HEK293 (cell line): ENCODE results near the gene SREBF2.
A peak's percentile ranks its signal among the peaks of the same experiment; 100 is the strongest.

Experiments
- BCL11A ChIP-seq: fragments of 450-650 bp; formaldehyde crosslinking; IDR thresholded peaks from 2 replicates; pipeline ENCODE4 v1.5.1; 2016; ENCODE audit warnings: low read depth, missing biosample characterization, missing genetic modification characterization
- HOXC10 ChIP-seq: sonication (generic); formaldehyde crosslinking; IDR thresholded peaks from 2 replicates; pipeline ENCODE4 v1.8.1; 2023; ENCODE audit warnings: mild to moderate bottlenecking, missing genetic modification reagents
- MYNN ChIP-seq: fragments of 450-650 bp; formaldehyde crosslinking; IDR thresholded peaks from 2 replicates; pipeline ENCODE4 v1.5.1; 2016; ENCODE audit warnings: missing biosample characterization, missing genetic modification characterization, borderline replicate concordance
- MZF1 ChIP-seq: fragments of 450-650 bp; formaldehyde crosslinking; IDR thresholded peaks from 2 replicates; pipeline ENCODE4 v1.5.1; 2017; ENCODE audit warnings: missing biosample characterization, missing genetic modification characterization, borderline replicate concordance
- OVOL3 ChIP-seq: fragments of 450-650 bp; formaldehyde crosslinking; IDR thresholded peaks from 2 replicates; pipeline ENCODE4 v1.5.1; 2016; ENCODE audit warnings: missing biosample characterization, missing genetic modification characterization
- PATZ1 ChIP-seq: fragments of 450-650 bp; formaldehyde crosslinking; IDR thresholded peaks from 2 replicates; pipeline ENCODE4 v1.5.1; 2016; ENCODE audit warnings: missing biosample characterization, missing genetic modification characterization
- ZBTB20 ChIP-seq: fragments of 450-650 bp; formaldehyde crosslinking; IDR thresholded peaks from 2 replicates; pipeline ENCODE4 v1.5.1; 2016; ENCODE audit warnings: missing biosample characterization, missing genetic modification characterization
- ZIC2 ChIP-seq: fragments of 450-650 bp; formaldehyde crosslinking; IDR thresholded peaks from 2 replicates; pipeline ENCODE4 v1.5.1; 2016; ENCODE audit warnings: missing biosample characterization, missing genetic modification characterization
- ZNF114 ChIP-seq: fragments of 450-650 bp; formaldehyde crosslinking; IDR thresholded peaks from 2 replicates; pipeline ENCODE4 v1.5.0; 2017; ENCODE audit warnings: missing biosample characterization, missing genetic modification characterization
- ZNF132 ChIP-seq: fragments of 450-650 bp; formaldehyde crosslinking; IDR thresholded peaks from 2 replicates; pipeline ENCODE4 v1.5.1; 2017; ENCODE audit warnings: missing biosample characterization, missing genetic modification characterization, borderline replicate concordance
- ZNF146 ChIP-seq: fragments of 450-650 bp; formaldehyde crosslinking; IDR thresholded peaks from 2 replicates; pipeline ENCODE4 v1.5.1; 2016; ENCODE audit warnings: missing biosample characterization, missing genetic modification characterization
- ZNF223 ChIP-seq: fragments of 450-650 bp; formaldehyde crosslinking; IDR thresholded peaks from 2 replicates; pipeline ENCODE4 v1.5.1; 2016; ENCODE audit warnings: missing biosample characterization, missing genetic modification characterization
- ZNF248 ChIP-seq: fragments of 450-650 bp; formaldehyde crosslinking; IDR thresholded peaks from 2 replicates; pipeline ENCODE4 v1.5.1; 2017; ENCODE audit warnings: missing biosample characterization, missing genetic modification characterization
- ZNF292 ChIP-seq: fragments of 450-650 bp; formaldehyde crosslinking; IDR thresholded peaks from 2 replicates; pipeline ENCODE4 v1.5.1; 2016; ENCODE audit warnings: low read depth, missing biosample characterization, missing genetic modification characterization, borderline replicate concordance
- ZNF423 ChIP-seq: fragments of 450-650 bp; formaldehyde crosslinking; IDR thresholded peaks from 2 replicates; pipeline ENCODE4 v1.5.1; 2016; ENCODE audit warnings: missing biosample characterization, missing genetic modification characterization
- ZNF433 ChIP-seq: fragments of 450-650 bp; formaldehyde crosslinking; IDR thresholded peaks from 2 replicates; pipeline ENCODE4 v1.5.1; 2016; ENCODE audit warnings: missing biosample characterization, missing genetic modification characterization, low read depth
- ZNF473 ChIP-seq: fragments of 450-650 bp; formaldehyde crosslinking; IDR thresholded peaks from 2 replicates; pipeline ENCODE4 v1.5.1; 2017; ENCODE audit warnings: missing biosample characterization, missing genetic modification characterization
- ZNF529 ChIP-seq: fragments of 450-650 bp; formaldehyde crosslinking; IDR thresholded peaks from 2 replicates; pipeline ENCODE4 v1.5.1; 2017; ENCODE audit warnings: missing genetic modification characterization, missing biosample characterization; ENCODE audit not compliant: insufficient replicate concordance
- ZNF555 ChIP-seq: fragments of 450-650 bp; formaldehyde crosslinking; conservative IDR thresholded peaks from 2 replicates; pipeline ENCODE4 v1.5.1; 2017; ENCODE audit warnings: missing biosample characterization, mild to moderate bottlenecking, missing genetic modification characterization, inconsistent platforms
- ZNF626 ChIP-seq: fragments of 450-650 bp; sonication (Bioruptor Pico); formaldehyde crosslinking; IDR thresholded peaks from 2 replicates; pipeline ENCODE4 v1.5.1; 2018; ENCODE audit warnings: missing biosample characterization, missing genetic modification characterization, inconsistent platforms
- ZNF776 ChIP-seq: fragments of 450-650 bp; formaldehyde crosslinking; IDR thresholded peaks from 2 replicates; pipeline ENCODE4 v1.5.0; 2017; ENCODE audit warnings: missing biosample characterization, missing genetic modification characterization, borderline replicate concordance
- TF ChIP-seq, protein P1 (sequence below): fragments of 450-650 bp; formaldehyde crosslinking; IDR thresholded peaks from 2 replicates; pipeline ENCODE4 v1.5.1; 2017; ENCODE audit warnings: missing biosample characterization, missing genetic modification characterization
- TF ChIP-seq, protein P2 (sequence below): fragments of 450-650 bp; formaldehyde crosslinking; IDR thresholded peaks from 2 replicates; pipeline ENCODE4 v1.5.1; 2016; ENCODE audit warnings: missing biosample characterization, missing genetic modification characterization, borderline replicate concordance
- TF ChIP-seq, protein P3 (sequence below): fragments of 450-650 bp; formaldehyde crosslinking; IDR thresholded peaks from 2 replicates; pipeline ENCODE4 v1.5.1; 2017; ENCODE audit warnings: missing biosample characterization, mild to moderate bottlenecking, missing genetic modification characterization, moderate library complexity
- TF ChIP-seq, protein P4 (sequence below): fragments of 450-650 bp; formaldehyde crosslinking; IDR thresholded peaks from 2 replicates; pipeline ENCODE4 v1.5.1; 2017; ENCODE audit warnings: missing biosample characterization, missing genetic modification characterization

The SREBF2 gene

DNA sequence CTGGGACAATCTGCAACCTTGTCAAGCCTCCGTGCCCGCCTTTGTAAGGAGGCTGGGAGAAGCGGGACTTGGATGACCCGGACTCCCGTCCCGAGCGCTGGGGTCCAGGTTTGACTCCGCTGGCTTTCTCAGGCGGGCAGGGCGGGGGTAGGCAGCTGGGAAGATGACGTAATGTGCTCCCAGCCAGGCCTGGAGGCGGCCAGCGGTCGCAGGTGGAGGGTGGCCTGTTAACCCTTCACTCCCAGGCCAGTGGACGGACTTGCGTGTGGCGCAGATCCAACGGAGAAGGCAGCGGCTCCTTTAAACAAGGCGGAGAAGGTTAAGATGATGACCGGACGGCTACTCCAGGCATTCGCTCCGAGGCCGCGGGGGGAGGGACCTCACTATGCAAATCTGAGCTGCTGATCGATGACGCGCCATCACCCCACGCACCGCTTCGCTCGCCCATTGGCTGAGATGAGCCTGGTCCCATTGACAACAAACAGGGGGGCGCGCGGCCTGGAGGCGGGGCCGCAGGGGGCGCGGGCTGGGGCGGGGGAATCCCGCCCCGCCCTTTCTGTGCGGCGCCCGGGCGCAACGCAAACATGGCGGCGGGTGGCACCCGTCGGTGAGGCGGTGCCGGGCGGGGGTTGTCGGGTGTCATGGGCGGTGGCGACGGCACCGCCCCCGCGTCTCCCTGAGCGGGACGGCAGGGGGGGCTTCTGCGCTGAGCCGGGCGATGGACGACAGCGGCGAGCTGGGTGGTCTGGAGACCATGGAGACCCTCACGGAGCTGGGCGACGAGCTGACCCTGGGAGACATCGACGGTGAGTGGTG is at the start of gene SREBF2 (continued):
- TF ChIP-seq PATZ1 (tag by site-specific recombination) (peak; percentile 91), ZNF626 (tag by site-specific recombination) (no peak), ZNF292 (tag by site-specific recombination) (no peak), OVOL3 (tag by site-specific recombination) (no peak), ZBTB20 (peak; percentile 87), ZNF776 (tag by site-specific recombination) (no peak), HOXC10 (CRISPR knock-in tag) (no peak), ZNF114 (tag by site-specific recombination) (no peak), ZNF529 (tag by site-specific recombination) (no peak), ZNF146 (tag by site-specific recombination) (no peak), ZNF248 (tag by site-specific recombination) (no peak), ZNF433 (tag by site-specific recombination) (no peak), ZNF132 (no peak), ZNF423 (tag by site-specific recombination) (no peak), MYNN (tag by site-specific recombination) (no peak), ZIC2 (tag by site-specific recombination) (peak; percentile 74), ZNF473 (tag by site-specific recombination) (no peak), BCL11A (peak; percentile 98), MZF1 (tag by site-specific recombination) (no peak), ZNF555 (tag by site-specific recombination) (no peak), ZNF223 (tag by site-specific recombination) (no peak)
- TF ChIP-seq, protein P1, sequence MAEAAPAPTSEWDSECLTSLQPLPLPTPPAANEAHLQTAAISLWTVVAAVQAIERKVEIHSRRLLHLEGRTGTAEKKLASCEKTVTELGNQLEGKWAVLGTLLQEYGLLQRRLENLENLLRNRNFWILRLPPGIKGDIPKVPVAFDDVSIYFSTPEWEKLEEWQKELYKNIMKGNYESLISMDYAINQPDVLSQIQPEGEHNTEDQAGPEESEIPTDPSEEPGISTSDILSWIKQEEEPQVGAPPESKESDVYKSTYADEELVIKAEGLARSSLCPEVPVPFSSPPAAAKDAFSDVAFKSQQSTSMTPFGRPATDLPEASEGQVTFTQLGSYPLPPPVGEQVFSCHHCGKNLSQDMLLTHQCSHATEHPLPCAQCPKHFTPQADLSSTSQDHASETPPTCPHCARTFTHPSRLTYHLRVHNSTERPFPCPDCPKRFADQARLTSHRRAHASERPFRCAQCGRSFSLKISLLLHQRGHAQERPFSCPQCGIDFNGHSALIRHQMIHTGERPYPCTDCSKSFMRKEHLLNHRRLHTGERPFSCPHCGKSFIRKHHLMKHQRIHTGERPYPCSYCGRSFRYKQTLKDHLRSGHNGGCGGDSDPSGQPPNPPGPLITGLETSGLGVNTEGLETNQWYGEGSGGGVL, result peak; percentile 35
- TF ChIP-seq, protein P2, sequence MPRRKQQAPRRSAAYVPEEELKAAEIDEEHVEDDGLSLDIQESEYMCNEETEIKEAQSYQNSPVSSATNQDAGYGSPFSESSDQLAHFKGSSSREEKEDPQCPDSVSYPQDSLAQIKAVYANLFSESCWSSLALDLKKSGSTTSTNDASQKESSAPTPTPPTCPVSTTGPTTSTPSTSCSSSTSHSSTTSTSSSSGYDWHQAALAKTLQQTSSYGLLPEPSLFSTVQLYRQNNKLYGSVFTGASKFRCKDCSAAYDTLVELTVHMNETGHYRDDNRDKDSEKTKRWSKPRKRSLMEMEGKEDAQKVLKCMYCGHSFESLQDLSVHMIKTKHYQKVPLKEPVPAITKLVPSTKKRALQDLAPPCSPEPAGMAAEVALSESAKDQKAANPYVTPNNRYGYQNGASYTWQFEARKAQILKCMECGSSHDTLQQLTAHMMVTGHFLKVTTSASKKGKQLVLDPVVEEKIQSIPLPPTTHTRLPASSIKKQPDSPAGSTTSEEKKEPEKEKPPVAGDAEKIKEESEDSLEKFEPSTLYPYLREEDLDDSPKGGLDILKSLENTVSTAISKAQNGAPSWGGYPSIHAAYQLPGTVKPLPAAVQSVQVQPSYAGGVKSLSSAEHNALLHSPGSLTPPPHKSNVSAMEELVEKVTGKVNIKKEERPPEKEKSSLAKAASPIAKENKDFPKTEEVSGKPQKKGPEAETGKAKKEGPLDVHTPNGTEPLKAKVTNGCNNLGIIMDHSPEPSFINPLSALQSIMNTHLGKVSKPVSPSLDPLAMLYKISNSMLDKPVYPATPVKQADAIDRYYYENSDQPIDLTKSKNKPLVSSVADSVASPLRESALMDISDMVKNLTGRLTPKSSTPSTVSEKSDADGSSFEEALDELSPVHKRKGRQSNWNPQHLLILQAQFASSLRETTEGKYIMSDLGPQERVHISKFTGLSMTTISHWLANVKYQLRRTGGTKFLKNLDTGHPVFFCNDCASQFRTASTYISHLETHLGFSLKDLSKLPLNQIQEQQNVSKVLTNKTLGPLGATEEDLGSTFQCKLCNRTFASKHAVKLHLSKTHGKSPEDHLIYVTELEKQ (tag by site-specific recombination), result peak; percentile 60; the same call in 1 of the 2 replicates
- TF ChIP-seq, protein P3, sequence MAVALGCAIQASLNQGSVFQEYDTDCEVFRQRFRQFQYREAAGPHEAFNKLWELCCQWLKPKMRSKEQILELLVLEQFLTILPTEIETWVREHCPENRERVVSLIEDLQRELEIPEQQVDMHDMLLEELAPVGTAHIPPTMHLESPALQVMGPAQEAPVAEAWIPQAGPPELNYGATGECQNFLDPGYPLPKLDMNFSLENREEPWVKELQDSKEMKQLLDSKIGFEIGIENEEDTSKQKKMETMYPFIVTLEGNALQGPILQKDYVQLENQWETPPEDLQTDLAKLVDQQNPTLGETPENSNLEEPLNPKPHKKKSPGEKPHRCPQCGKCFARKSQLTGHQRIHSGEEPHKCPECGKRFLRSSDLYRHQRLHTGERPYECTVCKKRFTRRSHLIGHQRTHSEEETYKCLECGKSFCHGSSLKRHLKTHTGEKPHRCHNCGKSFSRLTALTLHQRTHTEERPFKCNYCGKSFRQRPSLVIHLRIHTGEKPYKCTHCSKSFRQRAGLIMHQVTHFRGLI, result no peak
- TF ChIP-seq, protein P4, sequence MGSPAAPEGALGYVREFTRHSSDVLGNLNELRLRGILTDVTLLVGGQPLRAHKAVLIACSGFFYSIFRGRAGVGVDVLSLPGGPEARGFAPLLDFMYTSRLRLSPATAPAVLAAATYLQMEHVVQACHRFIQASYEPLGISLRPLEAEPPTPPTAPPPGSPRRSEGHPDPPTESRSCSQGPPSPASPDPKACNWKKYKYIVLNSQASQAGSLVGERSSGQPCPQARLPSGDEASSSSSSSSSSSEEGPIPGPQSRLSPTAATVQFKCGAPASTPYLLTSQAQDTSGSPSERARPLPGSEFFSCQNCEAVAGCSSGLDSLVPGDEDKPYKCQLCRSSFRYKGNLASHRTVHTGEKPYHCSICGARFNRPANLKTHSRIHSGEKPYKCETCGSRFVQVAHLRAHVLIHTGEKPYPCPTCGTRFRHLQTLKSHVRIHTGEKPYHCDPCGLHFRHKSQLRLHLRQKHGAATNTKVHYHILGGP (tag by site-specific recombination), result no peak
